Left renal pelvis (tissue), 4 donors: ENCODE measurements around the gene MYL4. TPM values are rescaled to one million over a fixed set of nuclear protein-coding genes. Genes with fewer than 3 reads are reported as not detected.

Experiments
- DNase-seq, 4 donors: peaks; one replicate each; pipeline ENCODE4 v3.0.0-alpha.2; 2013; ENCODE audit warnings: low read depth in 4 of 4, low spot score in 3 of 4
- polyA plus RNA-seq, 4 donors: library from polyadenylated mRNA; unstranded; fragments of 120-200 nt; gene quantifications; one replicate each; pipeline ENCODE4 v1.2.1, GENCODE V29; 2013; ENCODE audit not compliant: insufficient read length in 4 of 4

The MYL4 gene
- polyA plus RNA-seq, 4 donors, result 2.2 to 19.0 (median 3.4) TPM

- no peak for DNase-seq
Observed at GRCh38 chr17:47239619-47239966, 30.4 kb downstream of the MYL4 start.

- no peak for DNase-seq
Observed at GRCh38 chr17:47239967-47240651, 31.0 kb downstream of the MYL4 start.

- no peak for DNase-seq
Observed at GRCh38 chr17:47240806-47241205, 31.7 kb downstream of the MYL4 start.

- DNase-seq, result no peak
Observed at GRCh38 chr17:47242648-47243047, 33.5 kb downstream of the MYL4 start.

- DNase-seq, result no peak
Observed at GRCh38 chr17:47243737-47244598, 34.8 kb downstream of the MYL4 start.

- no peak for DNase-seq
Observed at GRCh38 chr17:47244697-47245096, 35.5 kb downstream of the MYL4 start.

GRCh38 chr17:47246120-47246519 lies 37.0 kb downstream of the MYL4 start:
- no peak for DNase-seq

- DNase-seq, result no peak
Observed at GRCh38 chr17:47250855-47251254, 41.7 kb downstream of the MYL4 start.

- no peak for DNase-seq
Observed at GRCh38 chr17:47251421-47251940, 42.3 kb downstream of the MYL4 start.

- DNase-seq, result no peak
Observed at GRCh38 chr17:47252209-47252608, 43.1 kb downstream of the MYL4 start.

GRCh38 chr17:47252766-47253512 lies 43.8 kb downstream of the MYL4 start:
- DNase-seq, result no peak

- no peak for DNase-seq
Observed at GRCh38 chr17:47253541-47254402, 44.6 kb downstream of the MYL4 start, which contains the start of gene ITGB3. TSS of gene ITGB3 (plus strand) at chr17:47253827. CDS start at chr17:47253862, 35 bp downstream.

- no peak for DNase-seq
Observed at GRCh38 chr17:47254403-47254943, 45.3 kb downstream of the MYL4 start.

- no peak for DNase-seq
Observed at GRCh38 chr17:47257651-47258339, 48.6 kb downstream of the MYL4 start.

- no peak for DNase-seq
Observed at GRCh38 chr17:47262586-47262985, 53.4 kb downstream of the MYL4 start.

GRCh38 chr17:47264166-47264565 lies 55.0 kb downstream of the MYL4 start:
- DNase-seq, result no peak

GRCh38 chr17:47265983-47266541 lies 56.9 kb downstream of the MYL4 start:
- no peak for DNase-seq

- DNase-seq, result no peak
Observed at GRCh38 chr17:47266782-47267181, 57.6 kb downstream of the MYL4 start.

GRCh38 chr17:47267354-47267828 lies 58.2 kb downstream of the MYL4 start:
- no peak for DNase-seq
